ENCODE results near the gene TERB1.

Gene TERB1

DNA sequence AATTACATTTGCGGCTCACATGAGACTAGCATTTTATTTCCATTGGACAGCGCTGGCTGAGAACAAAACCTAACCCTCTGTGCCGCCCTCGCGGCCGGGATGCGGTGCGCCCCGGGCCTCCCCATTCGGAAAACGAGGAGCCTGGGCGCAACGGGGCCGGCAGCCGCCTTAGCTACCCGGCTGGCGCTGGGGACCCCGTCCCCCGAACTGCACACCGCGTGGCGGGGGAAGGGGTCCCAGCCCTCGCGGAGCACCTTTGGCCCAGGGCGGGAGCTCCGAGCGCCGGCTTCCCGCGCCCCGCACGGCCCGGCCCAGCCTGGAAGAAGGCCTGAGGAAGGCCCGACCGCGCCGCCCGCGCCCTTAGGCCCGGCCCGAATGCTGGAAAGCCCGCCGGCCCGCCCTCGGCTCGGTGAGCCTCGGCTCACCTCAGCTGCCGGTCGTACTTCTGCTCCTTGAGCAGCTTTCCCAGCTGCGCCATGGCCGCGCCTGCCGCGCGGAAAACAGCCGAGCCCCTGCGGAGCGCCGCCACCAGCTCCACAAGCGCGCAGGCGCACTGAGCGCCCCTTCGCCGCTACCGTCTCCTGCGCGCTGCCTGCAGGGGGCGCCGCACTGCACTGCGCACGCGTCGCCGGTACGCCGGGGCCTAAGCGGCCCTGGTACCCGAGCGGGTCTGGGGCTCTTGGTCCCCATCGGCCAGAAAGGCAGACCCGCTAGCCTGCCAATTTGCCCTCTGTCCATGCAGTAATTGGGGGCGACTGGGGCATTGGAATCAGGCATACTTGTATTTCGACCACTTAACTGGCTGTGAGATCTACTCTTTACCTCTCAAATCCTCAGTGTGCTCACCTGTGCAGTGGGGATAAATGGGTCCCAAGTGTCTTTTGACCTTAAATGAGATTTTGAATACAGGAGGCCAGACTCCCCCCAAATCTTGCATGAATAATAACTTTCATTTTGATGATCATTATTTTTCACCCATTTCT is 29.3 kb upstream of the TERB1 start, which contains the start of gene NAE1:
NAE1 (minus strand) TSS at position 555 of the 983 bp plus-strand sequence; CDS start at position 478, 77 bp downstream.
- DNase-seq (ENCODE audit: extremely low read depth, low read depth), result peak; percentile 52
- H3K4me3 ChIP-seq (replicated peaks; ENCODE audit: low read depth, low read length), result peak within 1 kb of the TSS; percentile 80
- TF ChIP-seq CTCF (IDR thresholded peaks at IDR 0.05; ENCODE audit: low read depth, low read length, missing control alignments), result peak; percentile 98

- H3K4me3 ChIP-seq (replicated peaks; ENCODE audit: low read depth, low read length), result no peak overlapping the region
- no peak for TF ChIP-seq CTCF (IDR thresholded peaks at IDR 0.05; ENCODE audit: low read depth, low read length, missing control alignments)
- no peak for DNase-seq (ENCODE audit: extremely low read depth, low read depth)
Observed at GRCh38 chr16:66824006-66824405, 22.6 kb upstream of the TERB1 start.

DNA sequence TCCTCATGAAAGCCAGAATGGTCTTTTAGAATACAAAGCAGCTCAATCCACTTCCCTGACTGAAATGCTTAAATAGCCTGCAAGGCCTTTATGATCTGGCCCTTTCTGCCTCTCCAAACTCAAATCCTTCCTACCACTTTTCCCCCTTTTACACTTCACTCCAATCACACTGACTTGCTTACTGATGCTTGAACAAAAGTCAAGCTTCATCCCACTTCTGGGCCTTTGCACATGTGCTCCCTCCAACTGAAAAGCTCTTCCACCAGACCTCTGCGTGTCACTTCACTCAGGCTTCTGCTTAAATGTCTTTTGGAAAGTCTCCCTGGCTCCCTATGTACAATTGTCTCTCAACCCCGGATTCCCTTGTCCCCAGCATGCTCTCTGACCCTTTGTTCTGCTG is 13.3 kb upstream of the TERB1 start:
- DNase-seq (ENCODE audit: extremely low read depth, low read depth), result no peak
- TF ChIP-seq CTCF (IDR thresholded peaks at IDR 0.05; ENCODE audit: low read depth, low read length, missing control alignments), result no peak
- H3K4me3 ChIP-seq (replicated peaks; ENCODE audit: low read depth, low read length), result no peak overlapping the region

DNA sequence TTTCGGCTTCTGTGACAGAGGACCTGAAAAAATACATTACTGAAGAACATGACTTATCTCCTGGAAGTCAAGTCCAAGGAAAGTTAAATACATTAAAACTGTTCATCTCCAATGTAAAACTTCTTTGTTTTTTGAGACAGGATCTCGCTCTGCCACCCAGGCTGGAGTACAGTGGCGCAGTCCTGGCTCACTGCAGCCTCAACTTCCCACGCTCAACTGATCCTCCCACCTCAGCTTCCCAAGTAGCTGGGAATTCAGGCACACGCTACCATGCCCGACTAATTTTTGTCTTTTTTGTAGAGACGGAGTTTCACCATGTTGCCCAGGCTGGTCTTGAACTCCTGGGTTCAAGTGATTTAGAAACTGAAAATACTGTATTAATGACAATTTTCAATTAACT is 9.7 kb upstream of the TERB1 start:
- DNase-seq (ENCODE audit: extremely low read depth, low read depth), result no peak
- TF ChIP-seq CTCF (IDR thresholded peaks at IDR 0.05; ENCODE audit: low read depth, low read length, missing control alignments), result no peak
- no peak overlapping the region for H3K4me3 ChIP-seq (replicated peaks; ENCODE audit: low read depth, low read length)

DNA sequence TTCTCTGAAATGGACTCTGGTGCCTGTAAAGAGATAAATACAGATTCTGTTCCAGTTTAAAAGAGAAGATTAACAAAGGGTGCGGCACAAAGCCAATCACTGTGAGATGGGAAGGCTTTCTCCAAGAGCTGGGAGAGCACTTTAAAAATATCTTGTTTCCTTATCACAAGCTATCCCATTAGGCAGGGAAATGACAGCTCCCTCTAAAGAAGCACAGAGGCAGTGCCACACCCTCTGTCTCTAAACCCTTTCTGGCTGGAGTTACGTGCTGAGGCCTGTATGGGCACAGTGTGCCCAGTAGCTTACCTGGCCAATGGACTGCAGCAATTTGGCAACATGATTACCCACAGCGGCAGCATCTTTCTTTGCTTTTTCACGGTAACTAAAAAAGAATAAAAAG is 9.0 kb upstream of the TERB1 start:
- no peak overlapping the region for H3K4me3 ChIP-seq (replicated peaks; ENCODE audit: low read depth, low read length)
- no peak for DNase-seq (ENCODE audit: extremely low read depth, low read depth)
- TF ChIP-seq CTCF (IDR thresholded peaks at IDR 0.05; ENCODE audit: low read depth, low read length, missing control alignments), result no peak

- no peak overlapping the region for H3K4me3 ChIP-seq (replicated peaks; ENCODE audit: low read depth, low read length)
- TF ChIP-seq CTCF (IDR thresholded peaks at IDR 0.05; ENCODE audit: low read depth, low read length, missing control alignments), result no peak
- DNase-seq (ENCODE audit: extremely low read depth, low read depth), result no peak
Observed at GRCh38 chr16:66809765-66810164, 8.4 kb upstream of the TERB1 start.

Data from HFF-Myc (cell line).